Putamen (tissue), 1 donor: ENCODE results near the gene DHRS7B.
"Not testable (repeated sequence)": the region's sequence is repeated elsewhere in the genome, so short reads cannot be mapped to it uniquely, and the experiment has no call there.

Source experiments
- DNase-seq: peaks from one replicate; pipeline ENCODE4 v3.0.0-alpha.2; 2016; ENCODE audit warnings: low spot score

The DHRS7B gene

DNA sequence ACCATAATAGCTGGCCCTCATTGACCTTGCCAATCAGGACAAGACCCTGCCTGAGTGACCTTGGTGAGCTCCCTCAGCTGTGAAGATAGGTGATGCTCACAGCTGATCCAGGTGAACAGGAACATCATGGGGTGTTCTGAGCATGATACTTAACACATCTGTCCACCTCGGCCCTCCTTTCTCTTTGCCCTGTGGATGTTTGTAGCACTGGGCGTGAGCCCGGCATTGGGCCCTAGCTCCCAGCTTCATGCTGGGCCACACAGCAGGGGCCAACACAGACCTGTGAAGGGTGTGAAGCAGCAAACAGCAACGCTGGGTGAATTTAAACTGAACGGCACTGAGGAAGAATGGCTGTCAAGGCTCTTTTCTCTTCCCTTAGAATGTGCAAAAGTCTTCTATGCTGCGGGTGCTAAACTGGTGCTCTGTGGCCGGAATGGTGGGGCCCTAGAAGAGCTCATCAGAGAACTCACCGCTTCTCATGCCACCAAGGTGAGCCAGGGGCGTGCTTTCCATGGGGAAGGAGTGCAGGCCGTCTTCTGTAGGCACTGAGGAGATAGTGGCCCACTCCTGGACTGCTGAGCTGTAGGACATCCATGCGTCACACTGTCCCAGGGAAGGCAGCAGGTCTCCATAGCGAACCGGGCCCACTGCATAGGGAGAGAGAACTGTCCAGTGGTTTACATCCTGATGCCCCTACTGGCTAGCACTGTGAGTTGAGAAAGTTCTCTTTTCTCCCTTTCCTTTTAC, 51.3 kb downstream of the DHRS7B start:
- no peak for DNase-seq

DNA sequence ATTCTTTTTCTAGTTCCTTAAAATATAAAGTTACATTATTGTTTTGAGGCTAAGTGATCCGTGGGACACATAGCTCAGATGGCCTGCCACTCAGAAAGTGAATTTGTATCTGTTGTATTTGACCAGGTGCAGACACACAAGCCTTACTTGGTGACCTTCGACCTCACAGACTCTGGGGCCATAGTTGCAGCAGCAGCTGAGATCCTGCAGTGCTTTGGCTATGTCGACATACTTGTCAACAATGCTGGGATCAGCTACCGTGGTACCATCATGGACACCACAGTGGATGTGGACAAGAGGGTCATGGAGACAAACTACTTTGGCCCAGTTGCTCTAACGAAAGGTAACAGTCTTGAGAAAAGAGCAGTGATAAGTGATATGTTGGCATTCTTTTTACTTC, 56.7 kb downstream of the DHRS7B start:
- DNase-seq: no peak

DNA sequence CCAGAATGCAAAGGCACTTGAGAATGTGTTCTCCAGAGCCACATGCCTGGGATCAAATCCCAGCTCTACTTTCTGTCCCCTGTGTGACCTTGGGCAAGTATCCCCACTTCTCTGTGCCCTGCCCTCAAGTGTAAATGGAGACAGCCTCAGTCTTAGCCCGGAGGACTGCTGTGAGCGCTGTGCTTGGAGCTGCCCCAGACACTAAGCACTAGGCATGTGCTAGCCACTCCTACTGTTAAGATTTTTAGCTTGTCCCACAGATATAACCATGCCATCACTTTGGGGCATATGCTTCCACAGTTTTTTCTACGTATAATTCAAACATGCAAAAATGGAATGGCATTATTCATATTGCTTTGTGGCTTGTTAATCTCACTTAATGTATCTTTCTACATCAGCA, 57.8 kb downstream of the DHRS7B start:
- no peak for DNase-seq

DNA sequence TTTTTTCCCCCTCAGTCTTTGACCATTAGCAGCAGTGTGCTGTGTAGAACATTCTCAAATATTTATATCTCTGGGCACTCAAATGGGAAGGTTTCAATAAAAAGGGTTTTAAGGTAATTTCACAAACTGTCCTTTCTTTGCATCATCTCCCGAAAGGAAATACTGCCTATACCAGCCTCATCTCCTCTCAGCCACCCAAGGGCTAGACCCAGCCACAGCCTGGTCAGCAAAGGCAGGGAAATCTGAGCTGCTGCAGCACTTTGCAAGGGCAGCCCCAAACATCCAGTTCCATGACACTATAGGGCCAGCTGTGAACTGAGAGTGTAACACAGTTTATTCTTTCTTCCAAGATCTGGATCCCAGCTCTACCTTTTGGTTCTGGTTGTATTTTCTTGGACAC, 58.3 kb downstream of the DHRS7B start:
- no peak for DNase-seq

DNA sequence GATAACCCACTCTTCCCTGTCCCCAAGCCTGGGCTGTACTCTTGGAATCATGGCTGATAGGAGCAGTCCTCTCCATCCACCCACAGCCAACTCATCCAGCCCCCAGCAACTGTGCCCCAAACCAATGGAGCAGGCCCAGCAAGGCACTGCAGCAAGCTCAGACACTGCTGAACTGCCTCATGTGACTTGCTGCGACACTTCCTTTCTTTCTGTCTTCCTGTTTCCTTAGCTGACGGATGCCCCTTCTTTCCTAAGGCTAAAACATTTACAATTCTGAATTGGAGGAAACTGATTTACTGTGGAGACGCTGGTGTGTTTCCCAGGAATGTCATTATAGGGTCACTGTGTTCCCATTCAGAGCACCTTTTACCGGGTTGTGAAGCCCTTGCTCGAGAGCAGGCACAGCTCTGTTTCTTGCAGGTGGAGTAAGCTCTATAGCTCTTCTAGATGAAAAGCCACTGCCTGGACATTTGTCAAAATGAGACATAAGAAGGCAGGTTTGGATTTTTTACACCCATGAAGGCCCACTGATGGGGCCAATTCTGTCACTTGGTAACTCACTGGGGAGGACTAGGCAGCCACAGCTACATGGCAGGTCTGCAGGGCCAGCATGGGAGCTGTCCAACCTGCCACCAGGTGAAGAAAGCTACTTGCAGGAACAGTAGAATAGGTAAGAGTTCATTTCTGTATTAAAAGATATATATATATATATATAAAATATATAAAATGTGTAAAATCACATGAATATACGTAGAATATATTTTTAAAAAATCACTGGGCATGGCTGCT, 59.8 kb downstream of the DHRS7B start:
- DNase-seq: no peak

DNA sequence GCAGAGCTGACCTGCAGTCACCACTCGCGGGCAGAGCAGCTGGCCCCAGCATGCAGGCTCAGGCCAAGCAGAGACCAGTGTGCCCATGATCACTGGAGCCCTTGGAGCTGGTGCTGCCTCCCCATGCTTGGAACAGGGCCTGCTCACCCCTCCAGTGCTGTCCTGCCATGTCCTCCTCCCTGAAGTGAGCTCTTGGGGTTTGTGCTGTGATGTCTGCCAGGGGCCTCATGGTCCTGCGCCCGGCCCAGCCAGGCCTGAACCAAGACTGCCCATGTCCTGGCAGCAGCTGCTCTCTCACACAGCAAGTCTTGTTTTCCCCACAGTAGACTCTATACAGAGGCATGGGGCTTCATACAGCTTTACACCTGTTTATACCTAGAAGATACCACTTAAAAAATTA, 62.6 kb downstream of the DHRS7B start:
- DNase-seq: no peak

DNA sequence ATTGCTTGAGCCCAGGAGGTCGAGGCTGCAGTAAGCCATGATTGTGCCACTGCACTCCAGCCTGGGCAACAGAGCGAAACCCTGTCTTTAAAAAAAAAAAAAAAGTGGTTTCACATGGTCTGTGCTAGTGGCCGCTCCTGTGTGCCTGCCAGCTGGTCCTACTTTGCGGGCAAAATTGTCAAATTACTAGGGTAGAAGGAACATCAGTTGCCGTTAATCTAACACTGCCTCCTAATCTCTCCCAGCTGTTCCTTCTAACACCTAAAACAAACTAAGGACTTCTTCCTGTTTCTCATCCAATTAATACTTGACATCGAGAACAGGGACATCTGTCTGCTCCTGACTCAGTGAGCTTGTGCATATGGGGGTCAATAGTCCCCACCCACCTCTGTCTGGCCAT, 63.3 kb downstream of the DHRS7B start:
- no peak for DNase-seq

DNA sequence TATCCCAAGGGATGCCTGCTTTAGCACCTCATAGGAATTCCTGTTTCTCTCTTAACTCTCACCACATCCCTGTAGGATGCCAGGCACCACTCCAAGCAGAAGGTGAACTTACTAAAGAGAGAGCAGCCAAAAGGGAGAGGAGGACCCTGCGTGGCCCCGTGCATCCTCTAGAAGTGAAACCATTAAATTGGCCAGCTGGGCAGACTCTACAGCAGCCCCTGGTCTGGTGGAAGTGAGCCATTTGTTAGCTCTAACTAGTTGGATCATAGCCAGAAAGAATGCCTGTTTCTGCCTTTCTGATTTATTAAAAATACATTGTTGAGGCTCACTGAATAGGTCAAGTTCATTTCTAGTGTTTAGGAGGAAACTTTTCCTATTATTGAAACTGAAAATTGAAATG, 64.9 kb downstream of the DHRS7B start:
- DNase-seq: no peak

DNA sequence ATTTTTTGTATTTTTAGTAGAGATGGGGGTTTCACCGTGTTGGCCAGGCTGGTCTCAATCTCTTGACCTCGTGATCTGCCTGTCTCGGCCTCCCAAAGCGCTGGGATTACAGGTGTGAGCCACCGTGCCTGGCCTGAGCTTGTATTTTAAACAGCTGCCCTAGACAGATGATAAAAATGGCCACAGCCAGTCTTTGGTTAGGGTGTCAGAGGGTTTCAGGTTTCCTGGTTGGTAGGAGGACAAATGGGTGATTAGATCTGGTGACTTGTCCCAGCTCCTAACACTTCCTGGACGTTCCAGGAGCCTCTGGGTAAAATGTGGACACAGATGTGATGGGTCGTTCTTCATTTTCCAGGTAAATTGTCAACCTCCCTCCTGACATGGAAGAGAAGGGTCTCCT, 65.7 kb downstream of the DHRS7B start:
- not testable (repeated sequence) for DNase-seq

DNA sequence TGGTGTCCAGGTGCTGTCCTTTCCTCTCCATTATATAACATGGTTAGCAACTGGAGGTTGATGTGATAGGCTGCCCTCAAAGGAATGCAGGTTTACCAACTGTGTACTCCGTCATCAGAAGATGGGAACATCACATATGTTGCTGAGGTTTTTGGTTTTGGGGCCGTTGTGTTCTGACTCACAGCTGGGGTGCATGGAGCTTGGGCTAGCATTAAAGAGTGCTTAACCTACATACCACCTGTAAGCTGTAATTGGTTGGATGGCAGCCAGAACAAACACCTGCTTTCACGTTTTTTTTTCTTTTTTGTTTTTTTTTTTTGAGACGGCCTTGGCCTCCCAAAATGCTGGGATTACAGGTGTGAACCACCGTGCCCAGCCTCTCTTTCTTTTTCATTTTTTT, 66.3 kb downstream of the DHRS7B start:
- no peak for DNase-seq

DNA sequence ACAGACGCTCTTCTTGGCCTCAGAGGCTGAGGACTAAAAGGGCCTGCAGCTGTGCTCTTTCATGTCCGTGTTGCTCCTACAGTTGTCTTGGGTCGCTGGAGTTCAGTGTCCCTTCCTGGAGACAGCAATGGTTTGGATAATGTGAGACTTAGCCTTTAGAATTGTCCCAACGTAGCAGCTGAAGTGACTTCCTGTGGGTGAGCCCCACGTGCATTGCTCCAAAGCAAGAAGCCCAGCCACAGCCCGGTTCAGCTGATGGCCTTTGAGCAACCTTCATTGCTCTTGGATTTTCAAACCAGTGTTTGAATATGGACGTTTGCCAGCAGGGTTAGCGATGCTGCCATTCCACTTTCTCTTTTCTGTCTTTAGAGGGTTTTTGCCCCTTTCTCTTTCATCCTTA, 67.5 kb downstream of the DHRS7B start:
- DNase-seq: no peak

DNA sequence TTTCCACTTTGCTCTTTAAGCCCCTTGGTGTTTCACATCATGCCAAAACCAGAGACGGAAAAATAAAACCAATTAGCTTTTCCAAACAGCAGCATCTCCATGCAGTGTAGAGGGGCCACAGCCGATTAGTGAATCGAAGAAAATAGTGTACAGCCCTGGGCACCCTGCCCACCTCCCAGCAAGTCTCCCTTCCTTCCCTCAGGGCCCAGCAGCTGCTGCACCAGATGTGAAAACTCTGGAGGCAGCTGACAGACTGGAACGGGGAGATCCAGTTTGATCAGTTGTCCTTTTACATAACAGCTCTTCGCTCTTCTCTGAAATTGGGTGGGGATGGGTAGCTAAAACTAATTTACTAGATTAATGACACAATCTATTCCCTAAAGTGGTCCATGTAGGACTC, 67.9 kb downstream of the DHRS7B start:
- DNase-seq: no peak

DNA sequence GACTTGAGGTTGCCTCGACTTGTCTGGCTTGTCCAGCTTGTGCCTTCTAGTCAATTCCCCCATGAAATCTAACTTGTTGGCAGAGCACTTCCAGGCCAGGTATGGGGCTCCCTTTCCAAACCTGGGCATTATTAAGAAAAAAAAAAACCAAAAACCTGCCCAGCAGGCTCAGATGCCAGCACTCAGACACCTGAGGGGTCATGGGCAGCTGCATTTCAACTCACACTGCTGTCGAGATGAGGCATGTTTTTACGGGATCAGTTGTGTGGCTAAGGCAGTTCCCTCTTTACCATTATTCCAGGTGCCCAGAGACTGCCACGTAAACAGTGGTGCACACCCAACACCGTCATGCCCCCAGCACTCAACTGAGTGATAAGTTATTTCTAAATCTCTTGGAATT, 69.4 kb downstream of the DHRS7B start:
- no peak for DNase-seq

DNA sequence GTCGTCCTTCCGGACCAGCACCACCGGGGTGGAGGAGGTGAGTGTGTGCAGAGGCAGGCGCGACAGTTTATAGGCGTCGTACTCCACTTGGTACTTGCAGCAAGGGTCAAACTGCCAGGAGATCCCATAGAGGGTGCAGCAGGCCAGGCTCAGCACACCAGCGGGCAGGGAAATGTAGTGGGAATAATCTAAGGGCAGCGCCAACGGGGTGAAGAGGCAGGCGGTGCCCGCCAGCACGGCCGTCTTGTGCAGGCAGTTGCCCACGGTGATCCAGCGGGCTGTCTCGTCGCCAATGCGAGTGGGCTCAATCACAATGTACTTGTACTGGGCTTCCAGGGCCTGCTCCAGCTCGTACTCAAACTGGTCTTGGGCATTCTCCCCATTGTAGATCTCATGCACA, 71.6 kb downstream of the DHRS7B start:
- no peak for DNase-seq

DNA sequence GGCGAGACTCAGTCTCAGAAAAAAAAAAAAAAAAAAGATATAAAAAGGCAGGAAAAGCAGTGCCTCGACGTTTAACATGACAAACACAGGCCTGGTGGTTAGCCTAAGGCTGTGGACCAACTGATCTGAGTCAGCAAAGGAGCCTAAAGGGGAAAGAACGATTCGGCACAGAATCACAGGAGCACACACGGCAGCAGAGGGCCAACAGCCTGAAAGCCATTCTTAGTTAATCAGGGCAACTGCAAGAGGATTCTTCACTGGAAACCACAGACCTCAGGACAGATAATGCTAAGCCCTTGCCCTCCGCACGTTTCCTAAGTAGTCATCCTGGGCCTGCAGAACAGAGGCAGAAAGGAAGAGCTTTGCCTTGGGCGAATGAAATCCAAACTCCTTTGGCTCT, 72.5 kb downstream of the DHRS7B start:
- no peak for DNase-seq

DNA sequence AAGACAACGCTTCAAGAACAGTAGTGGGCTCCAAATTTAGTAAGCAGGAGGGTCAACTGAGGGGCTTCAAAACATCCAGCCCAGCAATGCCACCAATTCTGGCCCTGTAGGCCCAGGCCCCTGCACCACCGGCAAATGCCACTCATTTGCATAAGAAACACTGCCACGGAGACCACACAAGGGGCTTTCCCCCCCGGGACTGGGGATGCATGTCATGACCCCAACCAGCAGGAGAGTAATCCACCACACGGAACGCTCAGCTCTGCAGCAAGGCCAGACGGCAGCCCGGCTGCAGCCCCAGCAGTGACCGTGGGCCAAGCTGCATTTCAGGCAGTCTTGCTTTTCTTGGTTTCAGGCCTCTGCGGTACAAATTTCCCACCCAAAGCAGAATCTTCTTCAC, 73.1 kb downstream of the DHRS7B start:
- DNase-seq: no peak

DNA sequence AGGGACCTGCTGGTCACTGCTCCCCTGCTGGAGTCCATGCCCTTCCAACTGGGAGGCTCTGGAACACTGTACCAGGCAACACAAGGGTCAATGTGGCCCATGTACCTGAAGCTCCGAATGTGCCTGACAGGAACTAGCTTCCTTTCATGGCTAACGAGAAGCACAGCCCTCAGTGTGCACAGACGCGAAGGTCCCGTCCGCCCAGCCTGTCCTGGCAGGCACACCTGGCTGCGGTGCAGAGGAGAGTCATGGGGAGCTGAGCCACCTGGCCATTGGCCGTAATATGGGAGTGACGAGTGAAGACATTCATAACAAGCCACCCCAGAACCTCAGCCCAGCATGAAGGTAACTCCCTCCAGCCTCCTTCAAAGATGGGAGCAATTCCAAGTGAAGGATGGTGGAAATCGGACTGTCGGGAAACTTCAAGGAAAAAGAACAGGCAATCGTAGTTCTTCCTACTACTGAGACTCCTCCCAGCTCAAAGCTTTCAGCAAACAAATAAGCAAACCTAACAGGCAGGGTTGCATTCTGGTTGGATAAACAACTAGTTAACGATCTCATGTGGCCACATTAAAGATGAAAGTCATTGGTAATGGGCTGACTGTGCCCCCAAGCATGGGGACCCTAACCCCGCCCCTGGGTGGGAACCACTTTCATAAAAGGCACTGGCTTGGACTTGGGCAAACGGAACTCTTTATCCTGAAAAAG, 74.0 kb downstream of the DHRS7B start:
- DNase-seq: no peak

DNA sequence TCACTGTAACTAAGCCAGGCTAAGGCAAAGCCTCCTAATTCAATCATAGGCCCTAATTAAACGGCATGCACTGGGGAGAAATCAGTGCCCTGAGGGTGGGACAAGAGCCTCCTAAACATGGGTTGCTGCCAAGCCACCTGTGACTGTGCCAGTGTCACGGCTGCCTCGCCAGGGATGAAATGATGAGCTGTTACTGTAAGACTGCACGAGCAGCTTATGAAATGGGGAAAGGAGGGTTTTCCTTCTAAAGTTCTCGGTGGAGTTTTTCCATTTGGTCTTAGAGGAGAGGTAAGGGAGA, 74.5 kb downstream of the DHRS7B start:
- no peak for DNase-seq

DNA sequence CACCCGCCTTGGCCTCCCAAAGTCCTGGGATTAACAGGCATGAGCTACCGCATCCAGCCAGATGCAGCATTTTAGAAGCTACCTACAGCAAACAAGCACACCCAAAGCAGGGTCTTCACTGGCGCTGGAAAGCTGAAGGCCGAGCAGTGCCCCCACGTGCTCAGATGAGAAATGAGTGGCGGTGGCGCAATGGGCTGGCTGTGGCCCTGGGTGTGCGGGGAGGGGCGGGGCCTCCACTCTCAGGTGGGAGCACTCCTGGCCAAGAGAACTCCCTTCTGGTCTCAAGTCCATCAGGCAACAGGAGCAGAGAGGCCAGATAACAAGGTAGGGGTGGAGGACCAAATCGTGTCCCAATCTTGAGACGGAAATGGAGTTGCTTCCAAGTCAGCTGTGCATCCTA, 75.1 kb downstream of the DHRS7B start:
- no peak for DNase-seq

DNA sequence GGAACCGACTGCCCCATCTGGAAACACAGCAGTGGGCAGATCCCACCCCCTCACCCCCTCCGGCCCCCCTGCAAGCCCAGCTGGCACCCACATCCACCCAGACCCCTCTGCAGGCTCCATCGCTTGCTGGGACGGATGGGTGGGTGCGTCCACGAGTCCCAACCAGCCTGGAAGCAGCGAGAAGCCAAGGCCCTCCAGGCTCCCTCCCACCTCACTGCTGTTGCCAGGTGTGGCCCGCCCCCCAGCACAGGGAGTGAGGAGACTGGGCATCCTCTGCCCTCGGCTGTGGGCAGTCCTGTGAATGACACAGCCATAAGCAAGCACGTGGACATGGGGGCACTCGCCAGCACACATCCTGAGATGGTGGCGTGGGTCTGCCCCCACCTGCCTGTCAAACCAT, 75.7 kb downstream of the DHRS7B start:
- DNase-seq: no peak

DNA sequence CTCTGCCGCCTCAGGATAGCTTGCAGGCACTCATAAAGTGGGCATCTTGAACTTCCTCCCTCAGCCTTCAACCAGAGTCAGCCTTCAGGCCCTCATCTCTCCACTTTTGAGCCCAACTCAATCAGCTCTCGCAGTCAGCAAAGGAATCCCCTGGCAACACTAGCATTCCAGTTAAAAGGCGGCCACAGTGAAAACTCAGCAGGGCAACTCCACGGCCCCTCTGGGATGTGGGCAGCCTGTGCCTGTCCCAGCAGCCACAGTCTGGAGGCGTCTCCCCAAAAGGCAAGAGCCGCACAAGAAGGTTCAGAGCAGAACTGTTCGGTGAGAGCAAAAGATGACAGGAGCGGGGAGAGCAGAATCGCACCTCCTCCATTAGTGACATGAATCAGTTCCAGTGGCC, 78.2 kb downstream of the DHRS7B start:
- DNase-seq: no peak

DNA sequence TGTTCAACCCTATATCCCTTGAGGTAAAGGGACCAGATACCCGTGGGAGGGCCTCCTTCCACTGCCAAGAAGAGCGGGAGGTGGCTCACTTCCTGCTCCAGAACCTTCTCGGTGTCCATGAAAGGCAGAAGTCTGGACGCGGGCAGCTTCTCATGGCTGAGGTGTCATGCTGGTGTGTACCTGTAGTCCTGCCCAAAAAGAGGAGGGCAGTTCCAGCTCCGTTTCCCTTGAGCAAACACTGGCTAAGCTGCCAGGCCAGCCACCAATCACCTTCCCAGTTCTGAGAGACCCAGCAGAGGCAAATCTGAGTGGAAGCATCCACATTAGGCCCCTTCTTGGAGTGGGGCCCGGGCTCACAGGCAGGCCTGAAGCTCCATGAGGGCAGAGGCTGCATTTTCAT, 81.6 kb downstream of the DHRS7B start:
- no peak for DNase-seq

DNA sequence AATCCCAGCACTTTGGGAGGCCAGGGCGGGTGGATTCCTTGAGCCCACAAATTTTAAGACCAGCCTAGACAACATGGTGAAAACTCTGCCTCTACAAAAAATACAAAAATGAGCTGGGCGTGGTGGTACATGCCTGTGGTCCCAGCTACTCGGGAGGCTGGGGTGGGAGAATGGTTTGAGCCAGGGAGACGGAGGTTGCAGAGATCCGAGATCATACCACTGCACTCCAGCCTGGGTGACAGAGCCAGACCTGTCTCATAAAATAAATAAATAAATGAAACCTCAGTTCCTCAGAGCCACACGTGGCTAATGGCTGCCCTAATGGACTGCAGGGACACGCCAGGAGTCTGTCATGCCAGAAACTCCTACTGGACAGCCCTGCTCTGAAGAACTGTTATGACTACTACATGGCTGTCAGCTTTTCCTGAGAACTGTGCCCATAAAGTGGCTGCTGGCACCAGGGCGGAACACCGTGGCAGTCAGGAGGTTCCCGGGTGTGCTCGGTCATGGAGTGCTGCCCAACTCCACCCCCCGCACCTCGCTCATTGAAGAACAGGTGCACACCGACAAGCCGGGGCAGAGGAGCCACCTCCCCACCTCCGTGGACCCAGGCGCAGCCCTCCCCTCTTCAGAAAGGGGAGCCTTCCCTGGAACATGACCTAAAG, 82.9 kb downstream of the DHRS7B start:
- DNase-seq: no peak
